ENCODE measurements around the gene N4BP2L2.

Gene N4BP2L2

GRCh38 chr13:32530841-32531253 lies 7.7 kb downstream of the N4BP2L2 start:
- peak; percentile 71 for DNase-seq (ENCODE audit: low read depth)

- no peak for DNase-seq (ENCODE audit: low read depth)
These were observed 10.2 kb downstream of the N4BP2L2 start for GRCh38 chr13:32528358-32528757.

GRCh38 chr13:32527151-32527550 lies 11.4 kb downstream of the N4BP2L2 start:
- no peak for DNase-seq (ENCODE audit: low read depth)

- DNase-seq (ENCODE audit: low read depth): no peak
These were observed 12.8 kb downstream of the N4BP2L2 start for GRCh38 chr13:32525766-32526165.

- peak; percentile 52 for DNase-seq (ENCODE audit: low read depth)
These were observed 23.3 kb downstream of the N4BP2L2 start for GRCh38 chr13:32515246-32515645.

GRCh38 chr13:32511482-32511881 lies 27.1 kb downstream of the N4BP2L2 start:
- no peak for DNase-seq (ENCODE audit: low read depth)

GRCh38 chr13:32504876-32505275 lies 33.7 kb downstream of the N4BP2L2 start:
- no peak for DNase-seq (ENCODE audit: low read depth)

- DNase-seq (ENCODE audit: low read depth): no peak
These were observed 34.3 kb downstream of the N4BP2L2 start for GRCh38 chr13:32504263-32504662.

GRCh38 chr13:32503727-32504126 lies 34.9 kb downstream of the N4BP2L2 start:
- DNase-seq (ENCODE audit: low read depth): no peak

GRCh38 chr13:32501064-32501463 lies 37.5 kb downstream of the N4BP2L2 start:
- DNase-seq (ENCODE audit: low read depth): no peak

GRCh38 chr13:32499538-32500210 lies 38.9 kb downstream of the N4BP2L2 start:
- no peak for DNase-seq (ENCODE audit: low read depth)

- DNase-seq (ENCODE audit: low read depth): no peak
These were observed 41.0 kb downstream of the N4BP2L2 start for GRCh38 chr13:32497589-32497988.

- DNase-seq (ENCODE audit: low read depth): no peak
These were observed 41.9 kb downstream of the N4BP2L2 start for GRCh38 chr13:32496599-32497160.

- DNase-seq (ENCODE audit: low read depth): no peak
These were observed 42.8 kb downstream of the N4BP2L2 start for GRCh38 chr13:32495841-32496240.

GRCh38 chr13:32495429-32495828 lies 43.2 kb downstream of the N4BP2L2 start:
- no peak for DNase-seq (ENCODE audit: low read depth)

- DNase-seq (ENCODE audit: low read depth): no peak
These were observed 47.6 kb downstream of the N4BP2L2 start for GRCh38 chr13:32491028-32491427.

- no peak for DNase-seq (ENCODE audit: low read depth)
These were observed 61.7 kb downstream of the N4BP2L2 start for GRCh38 chr13:32476892-32477291.

- DNase-seq (ENCODE audit: low read depth): no peak
These were observed 62.4 kb downstream of the N4BP2L2 start for GRCh38 chr13:32476021-32476731.

GRCh38 chr13:32474999-32475792 lies 63.4 kb downstream of the N4BP2L2 start:
- DNase-seq (ENCODE audit: low read depth): no peak

GRCh38 chr13:32473650-32474049 lies 64.9 kb downstream of the N4BP2L2 start:
- no peak for DNase-seq (ENCODE audit: low read depth)

- DNase-seq (ENCODE audit: low read depth): no peak
These were observed 66.4 kb downstream of the N4BP2L2 start for GRCh38 chr13:32472194-32472621.

- no peak for DNase-seq (ENCODE audit: low read depth)
These were observed 67.2 kb downstream of the N4BP2L2 start for GRCh38 chr13:32471187-32471922.
